Trophoblast cell (in vitro differentiated cells and primary cell): Measurements from ENCODE around the gene SIDT1.

ENCODE experiments used
- DNase-seq, 2 donors: peaks; one replicate each; pipeline ENCODE4 v3.0.0-alpha.2; 2016
- H2AFZ ChIP-seq: 2 replicates; pipeline ENCODE4 v1.6.1; 2013; ENCODE audit warnings: low read length, moderate library complexity, mild to moderate bottlenecking; ENCODE audit not compliant: insufficient read depth, poor library complexity
- H2AK5ac ChIP-seq: 2 replicates; pipeline ENCODE4 v1.6.1; 2013; ENCODE audit warnings: mild to moderate bottlenecking, low read length
- H2BK120ac ChIP-seq: 2 replicates; pipeline ENCODE4 v1.6.1; 2013; ENCODE audit warnings: low read length, mild to moderate bottlenecking, moderate library complexity; ENCODE audit not compliant: insufficient read depth, poor library complexity
- H2BK12ac ChIP-seq: 2 replicates; pipeline ENCODE4 v1.6.1; 2013; ENCODE audit warnings: mild to moderate bottlenecking, low read length, moderate library complexity
- H2BK5ac ChIP-seq: 2 replicates; pipeline ENCODE4 v1.6.1; 2013; ENCODE audit warnings: low read length, low read depth, moderate library complexity, mild to moderate bottlenecking; ENCODE audit not compliant: poor library complexity
- H3K14ac ChIP-seq: 2 replicates; pipeline ENCODE4 v1.6.1; 2013; ENCODE audit warnings: mild to moderate bottlenecking, low read length
- H3K18ac ChIP-seq: 2 replicates; pipeline ENCODE4 v1.6.1; 2013; ENCODE audit warnings: mild to moderate bottlenecking, low read length
- H3K23ac ChIP-seq: 2 replicates; pipeline ENCODE4 v1.6.1; 2013; ENCODE audit warnings: low read length
- H3K27ac ChIP-seq: 2 replicates; pipeline ENCODE4 v1.5.1; 2013; ENCODE audit warnings: low read depth, mild to moderate bottlenecking, inconsistent platforms, low read length, moderate library complexity
- H3K27me3 ChIP-seq: 2 replicates; pipeline ENCODE4 v1.6.1; 2013; ENCODE audit warnings: inconsistent platforms, mild to moderate bottlenecking, low read length, moderate library complexity; ENCODE audit not compliant: insufficient read depth
- H3K36me3 ChIP-seq, 2 experiments: 1 replicate in 1 of 2; 2 replicates in 1 of 2; pipeline ENCODE4 v1.6.1; 2013; ENCODE audit warnings: low read length in 2 of 2, mild to moderate bottlenecking in 2 of 2, moderate library complexity in 1 of 2; ENCODE audit not compliant: insufficient read depth in 2 of 2, control insufficient read depth in 1 of 2
- H3K4ac ChIP-seq: 2 replicates; pipeline ENCODE4 v1.6.1; 2013; ENCODE audit warnings: low read depth, mild to moderate bottlenecking, low read length, moderate library complexity
- H3K4me1 ChIP-seq, 2 experiments: 1 replicate in 1 of 2; 2 replicates in 1 of 2; pipeline ENCODE4 v1.6.1; 2013; ENCODE audit warnings: low read length in 2 of 2, mild to moderate bottlenecking in 2 of 2, moderate library complexity in 1 of 2; ENCODE audit not compliant: insufficient read depth in 2 of 2, control insufficient read depth in 1 of 2
- H3K4me2 ChIP-seq: 2 replicates; pipeline ENCODE4 v1.6.1; 2013; ENCODE audit warnings: inconsistent platforms, mild to moderate bottlenecking, low read length, moderate library complexity
- H3K4me3 ChIP-seq: 2 replicates; pipeline ENCODE4 v1.5.1; 2013; ENCODE audit warnings: mild to moderate bottlenecking, low read depth, low read length, inconsistent platforms
- H3K79me1 ChIP-seq: one replicate; pipeline ENCODE4 v1.6.1; 2013; ENCODE audit warnings: low read length
- H3K79me2 ChIP-seq: 2 replicates; pipeline ENCODE4 v1.6.1; 2013; ENCODE audit warnings: low read length, mild to moderate bottlenecking; ENCODE audit not compliant: control insufficient read depth, insufficient read depth, poor library complexity
- H3K9ac ChIP-seq: 2 replicates; pipeline ENCODE4 v1.6.1; 2013; ENCODE audit warnings: mild to moderate bottlenecking, low read length
- H3K9me3 ChIP-seq: 2 replicates; pipeline ENCODE4 v1.6.1; 2013; ENCODE audit warnings: low read depth, mild to moderate bottlenecking, control low read depth, inconsistent platforms, low read length; ENCODE audit not compliant: insufficient read depth
- H4K12ac ChIP-seq: 2 replicates; pipeline ENCODE4 v1.6.1; 2013; ENCODE audit warnings: low read depth, mild to moderate bottlenecking, low read length, moderate library complexity
- H4K8ac ChIP-seq: 2 replicates; pipeline ENCODE4 v1.6.1; 2013; ENCODE audit warnings: low read depth, mild to moderate bottlenecking, low read length, moderate library complexity
- H4K91ac ChIP-seq: one replicate; pipeline ENCODE4 v1.6.1; 2013; ENCODE audit warnings: low read depth, mild to moderate bottlenecking, low read length, moderate library complexity
- WGBS: extraction: QIAGEN DNeasy Blood & Tissue Kit; methylation state at CpG from one replicate; pipeline ENCODE4 v1.1.7; 2013; ENCODE audit warnings: missing lambda C conversion rate; ENCODE audit not compliant: insufficient read length, insufficient coverage; ENCODE audit errors: extremely low coverage; 5-methylcytosine and 5-hydroxymethylcytosine counted together

The SIDT1 gene

DNA sequence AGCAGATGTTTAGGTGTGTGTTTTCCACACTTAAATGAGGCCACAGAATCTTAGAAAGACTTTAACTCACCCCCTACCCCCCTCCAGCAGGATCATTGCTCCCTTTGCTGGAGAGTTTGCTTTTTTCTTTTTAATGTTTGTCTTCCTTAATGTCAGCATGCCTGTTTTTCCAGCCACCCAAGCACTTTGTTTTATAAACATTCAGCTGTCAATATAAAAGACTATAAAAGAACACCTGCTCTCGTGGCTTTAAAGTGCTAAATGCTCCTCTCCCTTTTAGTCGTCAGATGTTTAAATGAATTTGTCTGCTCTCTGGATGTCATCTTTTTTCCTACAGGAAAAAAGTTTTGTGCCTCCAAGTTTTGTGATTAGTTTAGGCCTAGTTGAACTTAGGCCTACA, 61.7 kb downstream of the SIDT1 start:
- Histone ChIP-seq H2AK5ac (no peak overlapping the region), H4K8ac (no peak overlapping the region), H3K27ac (no peak overlapping the region), H4K91ac (no peak overlapping the region), H4K12ac (no peak overlapping the region), H3K9ac (no peak overlapping the region), H3K4me3 (no peak overlapping the region), H3K9me3 (no peaks in the 10 kb centered on the region), H3K18ac (no peak overlapping the region), H3K4me2 (no peak overlapping the region), H2AFZ (no peak overlapping the region), H2BK120ac (no peak overlapping the region), H3K36me3 (no peaks in the 10 kb centered on the region), H3K14ac (no peak overlapping the region), H3K23ac (no peak overlapping the region), H3K79me2 (no peaks in the 10 kb centered on the region), H3K79me1 (no peaks in the 10 kb centered on the region), H3K4ac (no peak overlapping the region), H3K27me3 (no peaks in the 10 kb centered on the region), H2BK12ac (no peak overlapping the region), H3K4me1 (no peaks in the 10 kb centered on the region), H2BK5ac (no peak overlapping the region)
- no CpG with 5 or more reads among the region's 2 CpGs for WGBS
- DNase-seq, result no peak

DNA sequence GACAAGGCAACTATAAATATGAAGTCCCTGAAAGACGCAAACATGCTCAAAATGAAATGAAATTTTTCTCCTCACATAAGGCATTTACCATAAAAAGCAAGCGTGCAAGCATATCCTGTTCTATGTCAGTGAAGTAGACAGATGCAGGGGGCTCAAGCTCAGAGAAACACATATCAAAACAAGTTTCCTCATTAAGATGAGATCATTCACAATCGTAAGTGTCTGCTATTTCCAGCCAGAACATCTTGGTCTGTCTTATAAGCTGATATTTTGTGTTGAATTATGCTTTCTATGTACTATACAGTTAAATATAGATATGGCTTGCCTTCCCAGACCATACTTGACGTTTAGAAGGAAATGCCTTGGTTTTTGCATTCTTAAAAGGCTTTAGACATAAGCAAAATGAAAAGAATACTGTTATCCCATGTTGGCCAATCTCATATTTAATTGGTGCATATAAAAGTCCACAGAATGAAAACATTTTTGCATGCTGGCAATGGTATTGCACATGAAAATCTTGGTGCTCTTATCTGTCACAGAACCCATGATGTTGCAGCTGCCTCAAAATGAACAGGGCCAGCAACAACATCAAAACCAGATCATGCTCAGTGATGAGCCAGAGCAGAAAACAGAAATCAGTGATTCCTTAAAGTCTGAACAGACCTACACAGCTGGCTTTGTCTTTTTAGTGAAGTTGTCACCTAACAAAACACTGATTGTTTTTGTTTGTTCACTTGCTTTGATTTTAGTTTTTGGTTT, 65.4 kb downstream of the SIDT1 start:
- Histone ChIP-seq H3K4me3 (no peak overlapping the region), H3K9ac (no peak overlapping the region), H4K8ac (no peak overlapping the region), H2BK120ac (no peak overlapping the region), H3K23ac (no peak overlapping the region), H3K27ac (no peak overlapping the region), H3K4ac (no peak overlapping the region), H3K36me3 (no peaks in the 10 kb centered on the region), H4K91ac (no peak overlapping the region), H2BK12ac (no peak overlapping the region), H3K79me1 (no peaks in the 10 kb centered on the region), H3K14ac (no peak overlapping the region), H2AFZ (no peak overlapping the region), H3K4me2 (no peak overlapping the region), H3K79me2 (no peaks in the 10 kb centered on the region), H3K4me1 (no peaks in the 10 kb centered on the region), H3K27me3 (no peaks in the 10 kb centered on the region), H4K12ac (no peak overlapping the region), H2AK5ac (no peak overlapping the region), H2BK5ac (no peak overlapping the region), H3K18ac (no peak overlapping the region), H3K9me3 (no peaks in the 10 kb centered on the region)
- DNase-seq, result no peak
- no CpG with 5 or more reads among the region's 4 CpGs for WGBS

DNA sequence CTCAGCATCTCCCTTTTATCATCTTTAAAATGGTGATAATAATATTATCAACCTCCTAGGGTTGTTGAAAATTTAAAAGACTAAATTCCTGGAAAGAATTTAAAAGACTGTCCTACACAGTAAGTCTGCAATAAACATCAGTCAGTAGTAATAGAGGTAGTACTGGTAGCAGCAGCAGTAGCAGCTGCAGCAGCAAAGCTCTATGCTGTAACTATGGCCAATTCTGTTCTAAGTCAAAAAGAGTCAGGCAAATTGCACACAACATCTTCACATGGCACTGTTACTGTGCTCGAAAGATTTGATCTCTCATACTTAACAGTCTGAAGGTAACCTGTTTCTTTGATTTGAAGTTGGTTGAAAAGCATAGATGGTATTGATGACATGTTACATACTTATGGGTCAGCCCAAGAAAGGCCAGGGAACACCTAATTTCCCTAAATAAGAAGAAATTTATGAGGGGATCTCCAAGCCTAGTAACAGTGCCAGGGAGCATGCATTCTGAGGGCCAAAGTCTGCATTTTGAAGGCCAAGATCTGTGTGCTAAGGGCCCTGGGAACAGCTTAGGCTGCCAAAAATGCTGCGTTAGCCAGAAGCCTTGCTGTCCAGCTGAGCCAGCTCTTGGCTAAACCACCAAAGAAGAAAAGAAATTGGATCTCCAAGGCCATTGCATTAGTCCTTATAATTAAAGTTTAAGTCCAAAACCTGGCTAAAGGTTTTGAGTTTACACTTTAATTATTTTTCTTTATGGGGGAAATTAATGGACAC, 68.2 kb downstream of the SIDT1 start:
- H3K27ac ChIP-seq, result no peak overlapping the region
- H2BK5ac ChIP-seq, result no peak overlapping the region
- H2AK5ac ChIP-seq, result no peak overlapping the region
- no peak overlapping the region for H3K4me3 ChIP-seq
- H2BK120ac ChIP-seq, result no peak overlapping the region
- no peak overlapping the region for H3K14ac ChIP-seq
- H3K9me3 ChIP-seq, result no peaks in the 10 kb centered on the region
- no peak overlapping the region for H4K12ac ChIP-seq
- no peak overlapping the region for H3K4me2 ChIP-seq
- no peak overlapping the region for H4K8ac ChIP-seq
- no peaks in the 10 kb centered on the region for H3K27me3 ChIP-seq
- H3K18ac ChIP-seq, result no peak overlapping the region
- no peaks in the 10 kb centered on the region for H3K36me3 ChIP-seq
- H3K79me2 ChIP-seq, result no peaks in the 10 kb centered on the region
- H3K4me1 ChIP-seq, result no peaks in the 10 kb centered on the region
- no peak overlapping the region for H2AFZ ChIP-seq
- H3K9ac ChIP-seq, result no peak overlapping the region
- H2BK12ac ChIP-seq, result no peak overlapping the region
- WGBS, result no CpG with 5 or more reads among the region's 2 CpGs
- no peak for DNase-seq
- H3K23ac ChIP-seq, result no peak overlapping the region
- H3K4ac ChIP-seq, result no peak overlapping the region
- H3K79me1 ChIP-seq, result no peaks in the 10 kb centered on the region
- H4K91ac ChIP-seq, result no peak overlapping the region

DNA sequence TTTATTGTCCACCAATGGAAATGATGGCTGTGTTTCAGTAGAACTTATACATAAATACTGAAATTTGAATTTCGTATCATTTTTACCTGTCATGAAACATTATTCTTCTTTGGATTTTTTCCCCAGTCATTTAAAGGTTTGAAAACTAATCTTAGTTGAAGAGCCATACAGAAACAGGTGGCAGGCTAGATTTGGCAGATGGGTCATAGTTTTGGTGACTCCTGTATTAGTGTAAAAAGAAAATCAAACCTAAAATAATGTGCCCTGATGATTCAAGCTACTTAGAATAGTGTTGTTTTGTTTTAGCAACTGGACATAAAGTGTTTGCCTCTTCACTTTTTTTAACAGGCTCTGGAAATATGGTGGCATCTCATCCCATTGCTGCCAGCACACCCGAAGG, 68.9 kb downstream of the SIDT1 start:
- no CpG with 5 or more reads among the region's 2 CpGs for WGBS

More for the DNA sequence above, 68.9 kb downstream of the SIDT1 start:
- Histone ChIP-seq H3K27ac (no peak overlapping the region), H3K79me1 (no peaks in the 10 kb centered on the region), H3K9me3 (no peaks in the 10 kb centered on the region), H3K14ac (no peak overlapping the region), H2BK12ac (no peak overlapping the region), H4K8ac (no peak overlapping the region), H3K4me1 (no peaks in the 10 kb centered on the region), H4K91ac (no peak overlapping the region), H3K4me2 (no peak overlapping the region), H3K27me3 (no peaks in the 10 kb centered on the region), H2BK120ac (no peak overlapping the region), H3K9ac (no peak overlapping the region), H3K23ac (no peak overlapping the region), H3K4ac (no peak overlapping the region), H3K18ac (no peak overlapping the region), H3K79me2 (no peaks in the 10 kb centered on the region), H2AK5ac (no peak overlapping the region), H4K12ac (no peak overlapping the region), H3K36me3 (no peaks in the 10 kb centered on the region), H2AFZ (no peak overlapping the region), H2BK5ac (no peak overlapping the region), H3K4me3 (no peak overlapping the region)
- no peak for DNase-seq
